HepG2 (cell line): ENCODE results near the gene BCAS3. TPM values are rescaled to one million over a fixed set of nuclear protein-coding genes. Genes with fewer than 3 reads are reported as not detected.

Experiments
- BHLHE40 ChIP-seq: IDR thresholded peaks from 2 replicates; pipeline ENCODE4 v1.6.1; 2011; ENCODE audit warnings: low read length, improper control_type of control experiment
- EP300 ChIP-seq, 3 experiments: sonication (generic) in 1 of 3; formaldehyde crosslinking in 1 of 3; IDR thresholded peaks; 2 replicates each; pipeline versions ENCODE4 v1.5.1 to v1.6.1; 2011 to 2020; ENCODE audit warnings: low read depth in 2 of 3, low read length in 2 of 3, borderline replicate concordance in 1 of 3, improper control_type of control experiment in 1 of 3, mild to moderate bottlenecking in 1 of 3, missing genetic modification reagents in 1 of 3, moderate library complexity in 1 of 3
- GATAD1 ChIP-seq: IDR thresholded peaks from 2 replicates; pipeline ENCODE4 v1.6.1; 2016; ENCODE audit warnings: missing genetic modification reagents, missing compliant biosample characterization
- MBNL3 ChIP-seq: fragments of 250-450 bp; sonication (Bioruptor Pico); conservative IDR thresholded peaks from 2 replicates; pipeline ENCODE4 v1.8.0; 2022; ENCODE audit warnings: mild to moderate bottlenecking, inconsistent platforms
- MED1 ChIP-seq: sonication (generic); formaldehyde crosslinking; IDR thresholded peaks from 2 replicates; pipeline ENCODE4 v1.4.0; 2020; ENCODE audit warnings: missing genetic modification reagents
- NFE2 ChIP-seq: sonication (generic); formaldehyde crosslinking; IDR thresholded peaks from 2 replicates; pipeline ENCODE4 v1.4.0; 2020; ENCODE audit warnings: missing genetic modification reagents
- PAWR ChIP-seq: sonication (generic); formaldehyde crosslinking; IDR thresholded peaks from 2 replicates; pipeline ENCODE4 v1.4.0; 2020; ENCODE audit warnings: missing genetic modification reagents, mild to moderate bottlenecking, borderline replicate concordance
- SYNCRIP ChIP-seq: fragments of 200-400 bp; formaldehyde crosslinking; IDR thresholded peaks from 2 replicates; pipeline ENCODE4 v1.6.1; 2018; ENCODE audit warnings: mild to moderate bottlenecking, low read depth, low read length; ENCODE audit not compliant: insufficient read depth
- ZBTB7A ChIP-seq: sonication (generic); formaldehyde crosslinking; IDR thresholded peaks from 2 replicates; pipeline ENCODE4 v1.8.0; 2022; ENCODE audit warnings: mild to moderate bottlenecking, missing genetic modification reagents
- ZNF232 ChIP-seq: sonication (generic); formaldehyde crosslinking; IDR thresholded peaks from 2 replicates; pipeline ENCODE4 v1.4.0; 2020; ENCODE audit warnings: missing genetic modification reagents, borderline replicate concordance
- polyA plus RNA-seq, 8 experiments: library from polyadenylated mRNA; depleted of rRNA in 3 of 8; stranded (reverse) in 7 of 8; unstranded in 1 of 8; fragments of >200 nt; fragmentation: Illumina TruSeq in 4 of 8; extraction: Trizol in 4 of 8; gene quantifications; 2 replicates each; pipeline versions ENCODE4 v1.2.1 to v1.2.3, GENCODE V29; 2011 to 2016; ENCODE audit warnings: low read depth in 4 of 8, missing spikeins in 1 of 8, mixed read lengths in 1 of 8; ENCODE audit not compliant: insufficient read depth in 1 of 8
- total RNA-seq, 5 experiments: library from RNA; depleted of rRNA; stranded (reverse); fragments of >200 nt; fragmentation: Illumina TruSeq; extraction: Trizol; gene quantifications; 2 replicates each; pipeline ENCODE4 v1.2.3, GENCODE V29; 2016; ENCODE audit warnings: low read depth in 1 of 5
- TF ChIP-seq, protein P1 (sequence below): sonication (generic); formaldehyde crosslinking; IDR thresholded peaks from 2 replicates; pipeline ENCODE4 v1.9.0; 2021; ENCODE audit warnings: mild to moderate bottlenecking, missing genetic modification reagents
- TF ChIP-seq, protein P2 (sequence below): sonication (generic); formaldehyde crosslinking; IDR thresholded peaks from 2 replicates; pipeline ENCODE4 v1.8.1; 2023; ENCODE audit warnings: mild to moderate bottlenecking, missing genetic modification reagents
- TF ChIP-seq, protein P3 (sequence below): sonication (generic); formaldehyde crosslinking; conservative IDR thresholded peaks from 2 replicates; pipeline ENCODE4 v1.8.1; 2023; ENCODE audit warnings: missing genetic modification reagents
- TF ChIP-seq, protein P4 (sequence below): sonication (generic); formaldehyde crosslinking; IDR thresholded peaks from 2 replicates; pipeline ENCODE4 v1.4.0; 2020; ENCODE audit warnings: mild to moderate bottlenecking, missing genetic modification reagents

Gene BCAS3
- total and polyA plus RNA-seq, 2 of the 13 experiments (the other 11 are each of a cell fraction or from before 2014, with no cell fraction given): 10.7 to 11.2 TPM

DNA sequence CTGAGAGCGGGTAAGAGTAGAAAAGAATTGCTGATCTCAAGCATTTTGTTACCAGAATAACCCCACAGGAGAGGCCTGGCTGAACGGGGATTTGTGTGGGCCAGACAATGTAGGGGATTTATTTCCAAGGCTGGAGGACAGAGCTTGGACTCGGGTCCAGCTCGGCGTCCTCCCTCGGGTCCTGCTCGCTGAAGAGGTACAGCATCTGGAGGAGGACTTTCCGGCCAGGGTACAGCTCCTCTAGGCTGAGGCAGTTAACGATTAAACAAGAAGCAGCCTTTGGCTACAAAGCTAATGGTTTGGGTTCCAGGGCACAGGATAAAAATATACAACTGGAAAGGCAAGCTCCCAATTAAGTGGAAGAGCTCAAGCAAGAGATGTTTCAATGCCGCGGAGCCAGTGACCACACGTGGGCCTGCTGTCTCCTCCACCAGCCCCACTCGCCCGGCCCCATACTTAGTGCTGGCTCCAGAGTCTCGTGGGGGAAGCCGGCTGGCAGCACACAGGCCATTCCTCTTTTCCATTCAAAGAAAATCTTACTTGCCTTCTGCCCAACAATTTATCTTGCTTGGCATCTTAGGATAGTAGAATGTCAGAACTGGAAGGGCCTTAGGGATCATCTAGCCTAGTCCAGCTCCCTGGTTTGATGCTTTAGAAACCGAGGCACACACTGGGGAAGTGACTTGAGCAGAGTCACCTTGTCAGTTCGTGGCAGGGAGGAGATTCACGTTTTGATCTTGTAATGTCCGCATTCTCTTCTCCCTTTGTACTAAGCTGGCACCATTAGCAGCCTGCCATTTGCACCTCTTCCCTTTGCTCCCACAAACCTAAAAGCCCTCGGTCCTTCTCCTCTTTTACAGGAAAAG is 636.0 kb downstream of the BCAS3 start (continued):
- TF ChIP-seq, protein P1, sequence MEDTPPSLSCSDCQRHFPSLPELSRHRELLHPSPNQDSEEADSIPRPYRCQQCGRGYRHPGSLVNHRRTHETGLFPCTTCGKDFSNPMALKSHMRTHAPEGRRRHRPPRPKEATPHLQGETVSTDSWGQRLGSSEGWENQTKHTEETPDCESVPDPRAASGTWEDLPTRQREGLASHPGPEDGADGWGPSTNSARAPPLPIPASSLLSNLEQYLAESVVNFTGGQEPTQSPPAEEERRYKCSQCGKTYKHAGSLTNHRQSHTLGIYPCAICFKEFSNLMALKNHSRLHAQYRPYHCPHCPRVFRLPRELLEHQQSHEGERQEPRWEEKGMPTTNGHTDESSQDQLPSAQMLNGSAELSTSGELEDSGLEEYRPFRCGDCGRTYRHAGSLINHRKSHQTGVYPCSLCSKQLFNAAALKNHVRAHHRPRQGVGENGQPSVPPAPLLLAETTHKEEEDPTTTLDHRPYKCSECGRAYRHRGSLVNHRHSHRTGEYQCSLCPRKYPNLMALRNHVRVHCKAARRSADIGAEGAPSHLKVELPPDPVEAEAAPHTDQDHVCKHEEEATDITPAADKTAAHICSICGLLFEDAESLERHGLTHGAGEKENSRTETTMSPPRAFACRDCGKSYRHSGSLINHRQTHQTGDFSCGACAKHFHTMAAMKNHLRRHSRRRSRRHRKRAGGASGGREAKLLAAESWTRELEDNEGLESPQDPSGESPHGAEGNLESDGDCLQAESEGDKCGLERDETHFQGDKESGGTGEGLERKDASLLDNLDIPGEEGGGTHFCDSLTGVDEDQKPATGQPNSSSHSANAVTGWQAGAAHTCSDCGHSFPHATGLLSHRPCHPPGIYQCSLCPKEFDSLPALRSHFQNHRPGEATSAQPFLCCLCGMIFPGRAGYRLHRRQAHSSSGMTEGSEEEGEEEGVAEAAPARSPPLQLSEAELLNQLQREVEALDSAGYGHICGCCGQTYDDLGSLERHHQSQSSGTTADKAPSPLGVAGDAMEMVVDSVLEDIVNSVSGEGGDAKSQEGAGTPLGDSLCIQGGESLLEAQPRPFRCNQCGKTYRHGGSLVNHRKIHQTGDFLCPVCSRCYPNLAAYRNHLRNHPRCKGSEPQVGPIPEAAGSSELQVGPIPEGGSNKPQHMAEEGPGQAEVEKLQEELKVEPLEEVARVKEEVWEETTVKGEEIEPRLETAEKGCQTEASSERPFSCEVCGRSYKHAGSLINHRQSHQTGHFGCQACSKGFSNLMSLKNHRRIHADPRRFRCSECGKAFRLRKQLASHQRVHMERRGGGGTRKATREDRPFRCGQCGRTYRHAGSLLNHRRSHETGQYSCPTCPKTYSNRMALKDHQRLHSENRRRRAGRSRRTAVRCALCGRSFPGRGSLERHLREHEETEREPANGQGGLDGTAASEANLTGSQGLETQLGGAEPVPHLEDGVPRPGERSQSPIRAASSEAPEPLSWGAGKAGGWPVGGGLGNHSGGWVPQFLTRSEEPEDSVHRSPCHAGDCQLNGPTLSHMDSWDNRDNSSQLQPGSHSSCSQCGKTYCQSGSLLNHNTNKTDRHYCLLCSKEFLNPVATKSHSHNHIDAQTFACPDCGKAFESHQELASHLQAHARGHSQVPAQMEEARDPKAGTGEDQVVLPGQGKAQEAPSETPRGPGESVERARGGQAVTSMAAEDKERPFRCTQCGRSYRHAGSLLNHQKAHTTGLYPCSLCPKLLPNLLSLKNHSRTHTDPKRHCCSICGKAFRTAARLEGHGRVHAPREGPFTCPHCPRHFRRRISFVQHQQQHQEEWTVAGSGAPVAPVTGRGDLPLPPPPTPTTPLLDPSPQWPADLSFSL (CRISPR knock-in tag): no peak
- no peak for TF ChIP-seq ZBTB7A (CRISPR knock-in tag)
- no peak for TF ChIP-seq SYNCRIP
- TF ChIP-seq, protein P2, sequence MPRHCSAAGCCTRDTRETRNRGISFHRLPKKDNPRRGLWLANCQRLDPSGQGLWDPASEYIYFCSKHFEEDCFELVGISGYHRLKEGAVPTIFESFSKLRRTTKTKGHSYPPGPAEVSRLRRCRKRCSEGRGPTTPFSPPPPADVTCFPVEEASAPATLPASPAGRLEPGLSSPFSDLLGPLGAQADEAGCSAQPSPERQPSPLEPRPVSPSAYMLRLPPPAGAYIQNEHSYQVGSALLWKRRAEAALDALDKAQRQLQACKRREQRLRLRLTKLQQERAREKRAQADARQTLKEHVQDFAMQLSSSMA (CRISPR knock-in tag): no peak
- TF ChIP-seq, protein P3, sequence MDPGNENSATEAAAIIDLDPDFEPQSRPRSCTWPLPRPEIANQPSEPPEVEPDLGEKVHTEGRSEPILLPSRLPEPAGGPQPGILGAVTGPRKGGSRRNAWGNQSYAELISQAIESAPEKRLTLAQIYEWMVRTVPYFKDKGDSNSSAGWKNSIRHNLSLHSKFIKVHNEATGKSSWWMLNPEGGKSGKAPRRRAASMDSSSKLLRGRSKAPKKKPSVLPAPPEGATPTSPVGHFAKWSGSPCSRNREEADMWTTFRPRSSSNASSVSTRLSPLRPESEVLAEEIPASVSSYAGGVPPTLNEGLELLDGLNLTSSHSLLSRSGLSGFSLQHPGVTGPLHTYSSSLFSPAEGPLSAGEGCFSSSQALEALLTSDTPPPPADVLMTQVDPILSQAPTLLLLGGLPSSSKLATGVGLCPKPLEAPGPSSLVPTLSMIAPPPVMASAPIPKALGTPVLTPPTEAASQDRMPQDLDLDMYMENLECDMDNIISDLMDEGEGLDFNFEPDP (CRISPR knock-in tag): no peak
- TF ChIP-seq, protein P4, sequence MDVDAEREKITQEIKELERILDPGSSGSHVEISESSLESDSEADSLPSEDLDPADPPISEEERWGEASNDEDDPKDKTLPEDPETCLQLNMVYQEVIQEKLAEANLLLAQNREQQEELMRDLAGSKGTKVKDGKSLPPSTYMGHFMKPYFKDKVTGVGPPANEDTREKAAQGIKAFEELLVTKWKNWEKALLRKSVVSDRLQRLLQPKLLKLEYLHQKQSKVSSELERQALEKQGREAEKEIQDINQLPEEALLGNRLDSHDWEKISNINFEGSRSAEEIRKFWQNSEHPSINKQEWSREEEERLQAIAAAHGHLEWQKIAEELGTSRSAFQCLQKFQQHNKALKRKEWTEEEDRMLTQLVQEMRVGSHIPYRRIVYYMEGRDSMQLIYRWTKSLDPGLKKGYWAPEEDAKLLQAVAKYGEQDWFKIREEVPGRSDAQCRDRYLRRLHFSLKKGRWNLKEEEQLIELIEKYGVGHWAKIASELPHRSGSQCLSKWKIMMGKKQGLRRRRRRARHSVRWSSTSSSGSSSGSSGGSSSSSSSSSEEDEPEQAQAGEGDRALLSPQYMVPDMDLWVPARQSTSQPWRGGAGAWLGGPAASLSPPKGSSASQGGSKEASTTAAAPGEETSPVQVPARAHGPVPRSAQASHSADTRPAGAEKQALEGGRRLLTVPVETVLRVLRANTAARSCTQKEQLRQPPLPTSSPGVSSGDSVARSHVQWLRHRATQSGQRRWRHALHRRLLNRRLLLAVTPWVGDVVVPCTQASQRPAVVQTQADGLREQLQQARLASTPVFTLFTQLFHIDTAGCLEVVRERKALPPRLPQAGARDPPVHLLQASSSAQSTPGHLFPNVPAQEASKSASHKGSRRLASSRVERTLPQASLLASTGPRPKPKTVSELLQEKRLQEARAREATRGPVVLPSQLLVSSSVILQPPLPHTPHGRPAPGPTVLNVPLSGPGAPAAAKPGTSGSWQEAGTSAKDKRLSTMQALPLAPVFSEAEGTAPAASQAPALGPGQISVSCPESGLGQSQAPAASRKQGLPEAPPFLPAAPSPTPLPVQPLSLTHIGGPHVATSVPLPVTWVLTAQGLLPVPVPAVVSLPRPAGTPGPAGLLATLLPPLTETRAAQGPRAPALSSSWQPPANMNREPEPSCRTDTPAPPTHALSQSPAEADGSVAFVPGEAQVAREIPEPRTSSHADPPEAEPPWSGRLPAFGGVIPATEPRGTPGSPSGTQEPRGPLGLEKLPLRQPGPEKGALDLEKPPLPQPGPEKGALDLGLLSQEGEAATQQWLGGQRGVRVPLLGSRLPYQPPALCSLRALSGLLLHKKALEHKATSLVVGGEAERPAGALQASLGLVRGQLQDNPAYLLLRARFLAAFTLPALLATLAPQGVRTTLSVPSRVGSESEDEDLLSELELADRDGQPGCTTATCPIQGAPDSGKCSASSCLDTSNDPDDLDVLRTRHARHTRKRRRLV: no peak
- no peak for TF ChIP-seq NFE2 (CRISPR knock-in tag)
- TF ChIP-seq EP300 (IDR thresholded peaks at IDR 0.05; ENCODE audit: low read depth in 2 of 2, low read length in 2 of 2): peak in 1 of 2 experiments; percentile 36; a peak in 2 of 4 replicates
- no peak for TF ChIP-seq EP300 (CRISPR knock-in tag; IDR thresholded peaks at IDR 0.05; ENCODE audit: borderline replicate concordance)
- TF ChIP-seq GATAD1 (CRISPR knock-in tag): no peak
- no peak for TF ChIP-seq MBNL3 (CRISPR knock-in tag)
- TF ChIP-seq MED1 (CRISPR knock-in tag): no peak; the same call in 1 of the 2 replicates
- TF ChIP-seq BHLHE40: no peak
- TF ChIP-seq PAWR (CRISPR knock-in tag): no peak
- TF ChIP-seq ZNF232 (CRISPR knock-in tag): no peak
